Measurements from ENCODE around the gene FUT2.
A peak's percentile ranks its signal among the peaks of the same experiment; 100 is the strongest.

Gene FUT2

DNA sequence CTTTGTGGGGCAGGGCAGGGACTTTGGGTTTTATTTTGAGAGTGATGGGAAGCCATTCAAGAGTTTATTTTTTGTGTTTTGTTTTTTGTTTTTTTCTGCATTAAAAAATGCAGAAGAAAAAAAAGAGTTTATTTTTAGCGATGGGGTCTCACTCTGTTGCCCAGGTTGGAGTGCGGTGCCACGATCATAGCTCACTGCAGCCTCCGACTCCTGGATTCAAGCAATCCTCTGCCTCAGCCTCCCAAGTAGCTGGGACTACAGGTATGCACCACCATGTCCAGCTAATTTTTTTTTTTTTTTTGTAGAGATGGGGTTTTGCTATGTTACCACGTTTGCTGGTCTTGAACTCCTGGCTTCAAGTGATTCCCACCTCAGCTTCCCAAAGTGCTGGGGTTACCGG lies 37.3 kb upstream of the FUT2 start:
- no peak overlapping the region for H3K27ac ChIP-seq
- no peaks in the 10 kb centered on the region for H3K79me2 ChIP-seq
- no peaks in the 10 kb centered on the region for H3K9me3 ChIP-seq (ENCODE audit: control insufficient read depth, low read length)
- TF ChIP-seq, protein P1, sequence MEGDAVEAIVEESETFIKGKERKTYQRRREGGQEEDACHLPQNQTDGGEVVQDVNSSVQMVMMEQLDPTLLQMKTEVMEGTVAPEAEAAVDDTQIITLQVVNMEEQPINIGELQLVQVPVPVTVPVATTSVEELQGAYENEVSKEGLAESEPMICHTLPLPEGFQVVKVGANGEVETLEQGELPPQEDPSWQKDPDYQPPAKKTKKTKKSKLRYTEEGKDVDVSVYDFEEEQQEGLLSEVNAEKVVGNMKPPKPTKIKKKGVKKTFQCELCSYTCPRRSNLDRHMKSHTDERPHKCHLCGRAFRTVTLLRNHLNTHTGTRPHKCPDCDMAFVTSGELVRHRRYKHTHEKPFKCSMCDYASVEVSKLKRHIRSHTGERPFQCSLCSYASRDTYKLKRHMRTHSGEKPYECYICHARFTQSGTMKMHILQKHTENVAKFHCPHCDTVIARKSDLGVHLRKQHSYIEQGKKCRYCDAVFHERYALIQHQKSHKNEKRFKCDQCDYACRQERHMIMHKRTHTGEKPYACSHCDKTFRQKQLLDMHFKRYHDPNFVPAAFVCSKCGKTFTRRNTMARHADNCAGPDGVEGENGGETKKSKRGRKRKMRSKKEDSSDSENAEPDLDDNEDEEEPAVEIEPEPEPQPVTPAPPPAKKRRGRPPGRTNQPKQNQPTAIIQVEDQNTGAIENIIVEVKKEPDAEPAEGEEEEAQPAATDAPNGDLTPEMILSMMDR (IDR thresholded peaks at IDR 0.05) = no peak
- H2AFZ ChIP-seq = no peak overlapping the region
- no peak overlapping the region for H3K4me3 ChIP-seq (ENCODE audit: low read depth, low read length)
- no peaks in the 10 kb centered on the region for H3K4me1 ChIP-seq
- no peaks in the 10 kb centered on the region for H3K36me3 ChIP-seq (ENCODE audit: control insufficient read depth, insufficient read depth, low read length)
- no peaks in the 10 kb centered on the region for H3K27me3 ChIP-seq (ENCODE audit: control insufficient read depth, insufficient read depth, low read length)
- no peak overlapping the region for H3K9ac ChIP-seq
- H3K4me2 ChIP-seq (ENCODE audit: low read length) = no peak overlapping the region

DNA sequence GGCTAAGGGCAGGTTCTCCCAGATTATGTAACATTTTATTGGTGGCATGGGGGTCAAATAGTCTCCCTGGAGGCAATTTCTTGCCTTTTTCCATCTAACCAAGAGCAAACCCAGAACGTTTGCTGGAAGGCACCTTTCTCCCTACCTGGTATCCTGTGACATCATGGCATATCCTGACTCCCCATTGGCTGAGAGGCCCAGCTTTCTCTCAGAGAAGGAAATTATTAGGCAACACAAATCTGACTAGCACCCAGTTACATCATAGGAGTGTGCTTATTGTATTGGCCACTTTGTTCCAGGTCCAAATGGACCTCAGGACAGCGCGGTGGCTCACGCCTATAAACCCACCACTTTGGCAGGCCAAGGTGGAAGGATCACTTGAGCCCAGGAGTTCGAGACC lies 36.0 kb upstream of the FUT2 start:
- H2AFZ ChIP-seq = no peak overlapping the region
- TF ChIP-seq, protein P1 (IDR thresholded peaks at IDR 0.05) = no peak
- H3K9ac ChIP-seq = no peak overlapping the region
- no peaks in the 10 kb centered on the region for H3K4me1 ChIP-seq
- H3K4me3 ChIP-seq (ENCODE audit: low read depth, low read length) = no peak overlapping the region
- no peak overlapping the region for H3K4me2 ChIP-seq (ENCODE audit: low read length)
- no peaks in the 10 kb centered on the region for H3K79me2 ChIP-seq
- no peak overlapping the region for H3K27ac ChIP-seq
- no peaks in the 10 kb centered on the region for H3K9me3 ChIP-seq (ENCODE audit: control insufficient read depth, low read length)
- no peaks in the 10 kb centered on the region for H3K27me3 ChIP-seq (ENCODE audit: control insufficient read depth, insufficient read depth, low read length)
- no peaks in the 10 kb centered on the region for H3K36me3 ChIP-seq (ENCODE audit: control insufficient read depth, insufficient read depth, low read length)

DNA sequence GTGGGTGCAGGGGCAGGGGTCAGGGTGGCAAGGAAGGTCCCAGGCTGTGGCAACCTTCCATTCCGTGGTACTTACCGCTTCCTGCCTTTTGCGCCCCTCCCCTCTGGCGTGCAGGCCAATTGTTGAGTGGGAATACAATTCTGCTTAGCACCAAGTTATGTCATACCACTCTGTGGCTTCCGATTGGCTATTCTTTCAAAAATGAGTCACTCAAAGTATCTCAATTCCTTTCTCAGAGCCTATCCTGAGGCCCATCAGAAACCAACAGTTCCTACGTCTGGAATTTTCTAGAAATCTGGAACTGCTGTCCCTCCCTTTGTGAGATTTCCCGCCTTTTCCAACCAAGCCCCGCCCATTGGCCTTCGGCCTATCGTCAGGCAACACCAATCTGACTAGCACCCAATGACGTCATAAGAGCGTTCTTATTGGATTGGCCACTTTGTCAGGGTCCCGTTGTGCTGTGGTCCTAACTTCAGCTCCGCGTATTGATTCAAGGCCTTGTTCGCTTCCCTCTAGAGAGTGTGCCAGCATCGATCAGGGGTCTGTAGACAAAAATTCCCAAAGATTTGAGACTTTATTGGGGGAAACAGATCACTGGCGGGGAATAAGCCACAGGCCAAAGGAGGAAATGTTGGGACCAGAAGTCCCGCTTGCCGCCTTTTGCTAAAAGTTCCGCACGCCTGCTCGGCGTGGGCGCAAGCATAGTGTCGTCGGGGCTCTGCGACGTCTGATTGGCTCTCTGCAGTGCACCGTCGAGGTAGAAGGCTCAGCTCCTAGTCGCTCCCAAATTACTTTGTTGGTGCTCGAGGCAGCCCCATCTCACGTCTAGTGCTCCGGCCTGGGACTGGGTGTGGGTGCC lies 34.7 kb upstream of the FUT2 start:
- no peak overlapping the region for H3K4me3 ChIP-seq (ENCODE audit: low read depth, low read length)
- peak overlapping the region; percentile 46 for H2AFZ ChIP-seq
- H3K9ac ChIP-seq = no peak overlapping the region
- H3K79me2 ChIP-seq = no peaks in the 10 kb centered on the region
- TF ChIP-seq, protein P1 (IDR thresholded peaks at IDR 0.05) = no peak
- peak overlapping the region; percentile 58 for H3K27ac ChIP-seq
- H3K9me3 ChIP-seq (ENCODE audit: control insufficient read depth, low read length) = no peaks in the 10 kb centered on the region
- no peaks in the 10 kb centered on the region for H3K4me1 ChIP-seq
- peak overlapping the region; percentile 36 for H3K4me2 ChIP-seq (ENCODE audit: low read length)
- no peaks in the 10 kb centered on the region for H3K27me3 ChIP-seq (ENCODE audit: control insufficient read depth, insufficient read depth, low read length)
- H3K36me3 ChIP-seq (ENCODE audit: control insufficient read depth, insufficient read depth, low read length) = no peaks in the 10 kb centered on the region

DNA sequence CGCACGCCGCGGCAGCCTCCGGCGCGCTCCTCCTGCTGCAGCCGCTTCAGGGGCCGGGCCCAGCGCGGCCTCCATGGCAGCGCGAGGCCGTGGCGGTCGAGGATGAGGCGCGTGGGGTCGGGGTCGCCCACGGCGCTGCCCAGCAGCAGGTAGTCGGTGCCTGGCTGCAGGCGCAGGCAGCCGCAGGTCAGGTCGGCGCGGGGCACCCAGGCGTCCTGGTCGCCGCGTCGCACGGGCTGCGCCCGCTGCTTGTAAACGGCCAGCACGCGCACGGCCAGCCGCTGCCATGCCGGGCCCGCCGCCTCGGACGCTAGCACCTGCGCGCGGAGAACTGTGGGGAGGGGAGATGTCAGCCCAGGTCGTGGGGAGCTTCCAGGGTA lies 34.1 kb upstream of the FUT2 start:
- Histone ChIP-seq H3K36me3 (ENCODE audit: control insufficient read depth, insufficient read depth, low read length) (no peaks in the 10 kb centered on the region), H2AFZ (no peak overlapping the region), H3K9ac (no peak overlapping the region), H3K79me2 (no peaks in the 10 kb centered on the region), H3K27ac (no peak overlapping the region), H3K4me2 (ENCODE audit: low read length) (no peak overlapping the region), H3K9me3 (ENCODE audit: control insufficient read depth, low read length) (no peaks in the 10 kb centered on the region), H3K4me1 (no peaks in the 10 kb centered on the region), H3K4me3 (ENCODE audit: low read depth, low read length) (no peak overlapping the region), H3K27me3 (ENCODE audit: control insufficient read depth, insufficient read depth, low read length) (no peaks in the 10 kb centered on the region)
- TF ChIP-seq, protein P1 (IDR thresholded peaks at IDR 0.05) = no peak

DNA sequence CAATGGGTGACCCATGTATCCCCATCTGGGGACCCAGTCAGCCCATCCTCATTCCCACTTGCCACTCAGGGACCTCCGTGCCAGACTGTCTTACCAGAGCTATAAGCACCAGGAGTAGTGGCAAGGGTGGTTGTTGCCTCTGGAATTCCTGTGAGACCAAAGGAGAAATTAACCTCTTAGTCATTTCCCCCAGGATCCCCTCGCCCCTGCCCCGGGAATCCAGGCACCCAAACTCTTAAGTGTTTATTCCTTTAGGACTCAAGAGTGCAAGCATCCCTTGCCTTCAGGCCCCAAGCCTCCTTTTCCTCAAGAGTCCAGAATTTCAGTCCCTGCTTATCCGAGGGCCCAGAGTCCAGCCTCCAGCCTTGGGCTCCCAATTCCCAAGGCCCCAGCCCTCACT lies 32.1 kb upstream of the FUT2 start:
- Histone ChIP-seq H3K27me3 (ENCODE audit: control insufficient read depth, insufficient read depth, low read length) (no peaks in the 10 kb centered on the region), H3K4me2 (ENCODE audit: low read length) (no peak overlapping the region), H3K4me3 (ENCODE audit: low read depth, low read length) (no peak overlapping the region), H2AFZ (no peak overlapping the region), H3K4me1 (no peaks in the 10 kb centered on the region), H3K9me3 (ENCODE audit: control insufficient read depth, low read length) (no peaks in the 10 kb centered on the region), H3K79me2 (no peaks in the 10 kb centered on the region), H3K27ac (no peak overlapping the region), H3K9ac (no peak overlapping the region), H3K36me3 (ENCODE audit: control insufficient read depth, insufficient read depth, low read length) (no peaks in the 10 kb centered on the region)
- TF ChIP-seq, protein P1 (IDR thresholded peaks at IDR 0.05) = no peak

Data from parathyroid adenoma (tissue), 2 donors.